OCI-LY3 (cell line): ENCODE results near the gene SMC1B.

Experiments used
- EZH2phosphoT487 ChIP-seq: fragments of 200-600 bp; shearing (Covaris generic); IDR thresholded peaks from 2 replicates; pipeline ENCODE4 v1.6.1; 2018; ENCODE audit warnings: antibody characterized with exemption, mixed run types, low read depth
- TF ChIP-seq, protein P1 (sequence below): fragments of 200-600, 300-600 bp; sonication (generic); IDR thresholded peaks from 2 replicates; pipeline ENCODE4 v1.5.1; 2014; ENCODE audit warnings: antibody characterized with exemption, low read length, low read depth

- TF ChIP-seq, protein P1, sequence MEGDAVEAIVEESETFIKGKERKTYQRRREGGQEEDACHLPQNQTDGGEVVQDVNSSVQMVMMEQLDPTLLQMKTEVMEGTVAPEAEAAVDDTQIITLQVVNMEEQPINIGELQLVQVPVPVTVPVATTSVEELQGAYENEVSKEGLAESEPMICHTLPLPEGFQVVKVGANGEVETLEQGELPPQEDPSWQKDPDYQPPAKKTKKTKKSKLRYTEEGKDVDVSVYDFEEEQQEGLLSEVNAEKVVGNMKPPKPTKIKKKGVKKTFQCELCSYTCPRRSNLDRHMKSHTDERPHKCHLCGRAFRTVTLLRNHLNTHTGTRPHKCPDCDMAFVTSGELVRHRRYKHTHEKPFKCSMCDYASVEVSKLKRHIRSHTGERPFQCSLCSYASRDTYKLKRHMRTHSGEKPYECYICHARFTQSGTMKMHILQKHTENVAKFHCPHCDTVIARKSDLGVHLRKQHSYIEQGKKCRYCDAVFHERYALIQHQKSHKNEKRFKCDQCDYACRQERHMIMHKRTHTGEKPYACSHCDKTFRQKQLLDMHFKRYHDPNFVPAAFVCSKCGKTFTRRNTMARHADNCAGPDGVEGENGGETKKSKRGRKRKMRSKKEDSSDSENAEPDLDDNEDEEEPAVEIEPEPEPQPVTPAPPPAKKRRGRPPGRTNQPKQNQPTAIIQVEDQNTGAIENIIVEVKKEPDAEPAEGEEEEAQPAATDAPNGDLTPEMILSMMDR: no peak
- no peak for TF ChIP-seq EZH2phosphoT487
These were observed 108.4 kb downstream of the SMC1B start for GRCh38 chr22:45304971-45305370.
